Liver (tissue), 9 donors: Measurements from ENCODE around the gene GABRA5. TPM values are rescaled to one million over a fixed set of nuclear protein-coding genes. Genes with fewer than 3 reads are reported as not detected.

Experiments used
- DNase-seq: peaks from one replicate; pipeline ENCODE4 v3.0.0-alpha.2; 2017; ENCODE audit warnings: low spot score
- H3K27ac ChIP-seq, 2 donors: one replicate each; pipeline ENCODE4 v1.7.0; 2013; ENCODE audit warnings: inconsistent platforms in 2 of 2, low read length in 2 of 2, control low read depth in 1 of 2, low read depth in 1 of 2, mild to moderate bottlenecking in 1 of 2
- H3K27me3 ChIP-seq, 4 donors: one replicate each; pipeline versions ENCODE4 v1.6.1 to v1.7.0; 2013; ENCODE audit warnings: low read length in 3 of 4, inconsistent platforms in 1 of 4, mild to moderate bottlenecking in 1 of 4, moderate library complexity in 1 of 4; ENCODE audit not compliant: control insufficient read depth in 4 of 4, insufficient read depth in 4 of 4
- H3K36me3 ChIP-seq, 4 donors: one replicate each; pipeline versions ENCODE4 v1.6.1 to v1.7.0; 2013; ENCODE audit warnings: low read length in 3 of 4, mild to moderate bottlenecking in 3 of 4, low read depth in 1 of 4, moderate library complexity in 1 of 4; ENCODE audit not compliant: control insufficient read depth in 4 of 4, insufficient read depth in 3 of 4
- H3K4me1 ChIP-seq, 4 donors: one replicate each; pipeline versions ENCODE4 v1.6.1 to v1.7.0; 2013; ENCODE audit warnings: low read length in 3 of 4, mild to moderate bottlenecking in 3 of 4, moderate library complexity in 1 of 4; ENCODE audit not compliant: control insufficient read depth in 4 of 4, insufficient read depth in 4 of 4
- H3K4me3 ChIP-seq, 3 donors: one replicate each; pipeline versions ENCODE4 v1.6.1 to v1.7.0; 2013; ENCODE audit warnings: low read length in 3 of 3, control low read depth in 1 of 3, low read depth in 1 of 3, mild to moderate bottlenecking in 1 of 3
- H3K9ac ChIP-seq, 2 donors: one replicate each; pipeline ENCODE4 v1.7.0; 2013; ENCODE audit warnings: low read length in 2 of 2, mild to moderate bottlenecking in 2 of 2, moderate library complexity in 2 of 2, control low read depth in 1 of 2, low read depth in 1 of 2
- H3K9me3 ChIP-seq, 4 donors: one replicate each; pipeline versions ENCODE4 v1.6.1 to v1.7.0; 2013; ENCODE audit warnings: low read length in 3 of 4; ENCODE audit not compliant: control insufficient read depth in 4 of 4
- EGR1 ChIP-seq, 2 donors: IDR thresholded peaks; 2 replicates each; pipeline ENCODE4 v1.6.1; 2016 to 2018; ENCODE audit warnings: antibody characterized with exemption in 2 of 2, low read depth in 2 of 2
- FOXA1 ChIP-seq: IDR thresholded peaks from 2 replicates; pipeline ENCODE4 v1.6.1; 2016; ENCODE audit warnings: antibody characterized with exemption
- FOXA2 ChIP-seq: IDR thresholded peaks from 2 replicates; pipeline ENCODE4 v1.6.1; 2016; ENCODE audit warnings: antibody characterized with exemption
- GABPA ChIP-seq, 2 donors: IDR thresholded peaks in 1 of 2; conservative IDR thresholded peaks in 1 of 2; 2 replicates each; pipeline ENCODE4 v1.6.1; 2016; ENCODE audit warnings: antibody characterized with exemption in 2 of 2, mild to moderate bottlenecking in 1 of 2, moderate library complexity in 1 of 2
- HNF4A ChIP-seq, 2 donors: conservative IDR thresholded peaks; 2 replicates each; pipeline ENCODE4 v1.6.1; 2016; ENCODE audit warnings: antibody characterized with exemption in 2 of 2, mild to moderate bottlenecking in 2 of 2
- HNF4G ChIP-seq: IDR thresholded peaks from 2 replicates; pipeline ENCODE4 v1.6.1; 2016; ENCODE audit warnings: antibody characterized with exemption
- JUND ChIP-seq, 2 donors: IDR thresholded peaks; 2 replicates each; pipeline ENCODE4 v1.6.1; 2016; ENCODE audit warnings: antibody characterized with exemption in 2 of 2
- NR2F2 ChIP-seq: IDR thresholded peaks from 2 replicates; pipeline ENCODE4 v1.6.1; 2016; ENCODE audit warnings: antibody characterized with exemption
- RAD21 ChIP-seq, 2 donors: IDR thresholded peaks; 2 replicates each; pipeline ENCODE4 v1.6.1; 2016; ENCODE audit warnings: antibody characterized with exemption in 2 of 2, mild to moderate bottlenecking in 2 of 2
- RXRA ChIP-seq, 2 donors: IDR thresholded peaks; 2 replicates each; pipeline ENCODE4 v1.6.1; 2017 to 2018; ENCODE audit warnings: antibody characterized with exemption in 2 of 2, mild to moderate bottlenecking in 1 of 2
- SP1 ChIP-seq: IDR thresholded peaks from 2 replicates; pipeline ENCODE4 v1.6.1; 2018; ENCODE audit warnings: antibody characterized with exemption, mild to moderate bottlenecking
- TAF1 ChIP-seq: conservative IDR thresholded peaks from 2 replicates; pipeline ENCODE4 v1.6.1; 2016; ENCODE audit warnings: antibody characterized with exemption, mild to moderate bottlenecking
- YY1 ChIP-seq: IDR thresholded peaks from 2 replicates; pipeline ENCODE4 v1.6.1; 2016; ENCODE audit warnings: antibody characterized with exemption, mild to moderate bottlenecking
- WGBS: extraction: QIAGEN DNeasy Blood & Tissue Kit; methylation state at CpG from one replicate; pipeline ENCODE4 v1.1.7; 2013; 5-methylcytosine and 5-hydroxymethylcytosine counted together
- polyA plus RNA-seq, 2 donors: library from polyadenylated mRNA; stranded (reverse) in 1 of 2; unstranded in 1 of 2; fragments of 200-250 nt in 1 of 2; fragments of >200 nt in 1 of 2; fragmentation: Nextera tagmentation in 1 of 2; extraction: Ambion mirVana in 1 of 2; gene quantifications; one replicate each; pipeline versions ENCODE4 v1.2.1 to v1.2.3, GENCODE V29; 2013 to 2015
- total RNA-seq, 2 donors: library from RNA; depleted of rRNA; stranded (reverse); fragments of >200 nt; gene quantifications; one replicate each; pipeline ENCODE4 v1.2.3, GENCODE V29; 2014
- TF ChIP-seq, protein P1 (sequence below): IDR thresholded peaks from 2 replicates; pipeline ENCODE4 v1.6.1; 2016; ENCODE audit warnings: antibody characterized with exemption
- TF ChIP-seq, protein P2 (sequence below): IDR thresholded peaks from 2 replicates; pipeline ENCODE4 v1.6.1; 2016; ENCODE audit warnings: antibody characterized with exemption
- TF ChIP-seq, protein P3 (sequence below): IDR thresholded peaks from 2 replicates; pipeline ENCODE4 v1.6.1; 2016; ENCODE audit warnings: antibody characterized with exemption
- TF ChIP-seq, protein P4 (sequence below): fragments of 150-350 bp; IDR thresholded peaks from 2 replicates; pipeline ENCODE4 v1.5.1; 2017; ENCODE audit warnings: improper control_type of control experiment, low read depth, low read length; ENCODE audit not compliant: missing input control
- TF ChIP-seq, protein P5 (sequence below): IDR thresholded peaks from 2 replicates; pipeline ENCODE4 v1.6.1; 2016; ENCODE audit warnings: antibody characterized with exemption, mild to moderate bottlenecking
- donor health status: healthy.
- donor health status: healthy.
- donor health status: healthy.
- donor health status: healthy.
- donor health status: healthy.

The GABRA5 gene
- total and polyA plus RNA-seq, 4 donors, result not detected

DNA sequence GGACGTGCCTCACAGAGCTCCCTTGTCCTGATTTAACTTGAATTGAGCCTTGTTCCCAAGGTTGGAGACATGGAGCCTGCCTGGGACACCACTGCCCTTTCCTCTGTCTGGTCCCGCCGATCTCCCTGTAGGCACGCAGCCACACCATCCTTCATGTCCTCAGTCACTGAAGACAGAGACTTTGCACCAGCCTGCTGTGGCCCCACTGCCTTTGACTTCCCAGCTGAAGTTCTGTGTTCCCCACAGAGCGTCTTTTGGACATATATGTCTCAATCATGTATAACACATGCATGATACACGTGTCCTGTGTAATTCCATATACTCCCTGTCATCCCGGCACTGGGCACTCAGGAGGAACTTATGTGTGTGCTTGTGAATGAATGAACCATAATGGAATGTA is 23.6 kb downstream of the GABRA5 start:
- H3K36me3 ChIP-seq, result no peaks in the 10 kb centered on the region
- 79% methylated on average over 7 of the region's 7 CpGs for WGBS
- peaks cover 0 to 10% (median 6%) of the 10 kb centered on the region in 4 donors for H3K4me1 ChIP-seq
- no peak overlapping the region for H3K9ac ChIP-seq
- DNase-seq, result no peak
- H3K9me3 ChIP-seq, result no peaks in the 10 kb centered on the region
- TF ChIP-seq, protein P1, sequence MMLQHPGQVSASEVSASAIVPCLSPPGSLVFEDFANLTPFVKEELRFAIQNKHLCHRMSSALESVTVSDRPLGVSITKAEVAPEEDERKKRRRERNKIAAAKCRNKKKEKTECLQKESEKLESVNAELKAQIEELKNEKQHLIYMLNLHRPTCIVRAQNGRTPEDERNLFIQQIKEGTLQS, result no peak
- TF ChIP-seq RAD21 (IDR thresholded peaks at IDR 0.05), result no peak
- TF ChIP-seq TAF1, result no peak
- TF ChIP-seq FOXA1, result no peak
- TF ChIP-seq GABPA (IDR thresholded peaks at IDR 0.05 in 1 of 2, conservative IDR thresholded peaks at IDR 0.05 in 1 of 2), result no peak
- TF ChIP-seq, protein P2, sequence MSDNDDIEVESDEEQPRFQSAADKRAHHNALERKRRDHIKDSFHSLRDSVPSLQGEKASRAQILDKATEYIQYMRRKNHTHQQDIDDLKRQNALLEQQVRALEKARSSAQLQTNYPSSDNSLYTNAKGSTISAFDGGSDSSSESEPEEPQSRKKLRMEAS, result no peak
- TF ChIP-seq YY1, result no peak
- TF ChIP-seq, protein P3, sequence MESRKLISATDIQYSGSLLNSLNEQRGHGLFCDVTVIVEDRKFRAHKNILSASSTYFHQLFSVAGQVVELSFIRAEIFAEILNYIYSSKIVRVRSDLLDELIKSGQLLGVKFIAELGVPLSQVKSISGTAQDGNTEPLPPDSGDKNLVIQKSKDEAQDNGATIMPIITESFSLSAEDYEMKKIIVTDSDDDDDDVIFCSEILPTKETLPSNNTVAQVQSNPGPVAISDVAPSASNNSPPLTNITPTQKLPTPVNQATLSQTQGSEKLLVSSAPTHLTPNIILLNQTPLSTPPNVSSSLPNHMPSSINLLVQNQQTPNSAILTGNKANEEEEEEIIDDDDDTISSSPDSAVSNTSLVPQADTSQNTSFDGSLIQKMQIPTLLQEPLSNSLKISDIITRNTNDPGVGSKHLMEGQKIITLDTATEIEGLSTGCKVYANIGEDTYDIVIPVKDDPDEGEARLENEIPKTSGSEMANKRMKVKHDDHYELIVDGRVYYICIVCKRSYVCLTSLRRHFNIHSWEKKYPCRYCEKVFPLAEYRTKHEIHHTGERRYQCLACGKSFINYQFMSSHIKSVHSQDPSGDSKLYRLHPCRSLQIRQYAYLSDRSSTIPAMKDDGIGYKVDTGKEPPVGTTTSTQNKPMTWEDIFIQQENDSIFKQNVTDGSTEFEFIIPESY, result no peak
- no peak for TF ChIP-seq FOXA2
- no peak for TF ChIP-seq RXRA (IDR thresholded peaks at IDR 0.05)
- no peak for TF ChIP-seq SP1
- no peak for TF ChIP-seq JUND (IDR thresholded peaks at IDR 0.05)
- TF ChIP-seq, protein P4, sequence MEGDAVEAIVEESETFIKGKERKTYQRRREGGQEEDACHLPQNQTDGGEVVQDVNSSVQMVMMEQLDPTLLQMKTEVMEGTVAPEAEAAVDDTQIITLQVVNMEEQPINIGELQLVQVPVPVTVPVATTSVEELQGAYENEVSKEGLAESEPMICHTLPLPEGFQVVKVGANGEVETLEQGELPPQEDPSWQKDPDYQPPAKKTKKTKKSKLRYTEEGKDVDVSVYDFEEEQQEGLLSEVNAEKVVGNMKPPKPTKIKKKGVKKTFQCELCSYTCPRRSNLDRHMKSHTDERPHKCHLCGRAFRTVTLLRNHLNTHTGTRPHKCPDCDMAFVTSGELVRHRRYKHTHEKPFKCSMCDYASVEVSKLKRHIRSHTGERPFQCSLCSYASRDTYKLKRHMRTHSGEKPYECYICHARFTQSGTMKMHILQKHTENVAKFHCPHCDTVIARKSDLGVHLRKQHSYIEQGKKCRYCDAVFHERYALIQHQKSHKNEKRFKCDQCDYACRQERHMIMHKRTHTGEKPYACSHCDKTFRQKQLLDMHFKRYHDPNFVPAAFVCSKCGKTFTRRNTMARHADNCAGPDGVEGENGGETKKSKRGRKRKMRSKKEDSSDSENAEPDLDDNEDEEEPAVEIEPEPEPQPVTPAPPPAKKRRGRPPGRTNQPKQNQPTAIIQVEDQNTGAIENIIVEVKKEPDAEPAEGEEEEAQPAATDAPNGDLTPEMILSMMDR, result no peak
- no peak overlapping the region for H3K27ac ChIP-seq
- H3K4me3 ChIP-seq, result no peak overlapping the region
- peaks cover 2 to 6% (median 3%) of the 10 kb centered on the region in 4 donors for H3K27me3 ChIP-seq

DNA sequence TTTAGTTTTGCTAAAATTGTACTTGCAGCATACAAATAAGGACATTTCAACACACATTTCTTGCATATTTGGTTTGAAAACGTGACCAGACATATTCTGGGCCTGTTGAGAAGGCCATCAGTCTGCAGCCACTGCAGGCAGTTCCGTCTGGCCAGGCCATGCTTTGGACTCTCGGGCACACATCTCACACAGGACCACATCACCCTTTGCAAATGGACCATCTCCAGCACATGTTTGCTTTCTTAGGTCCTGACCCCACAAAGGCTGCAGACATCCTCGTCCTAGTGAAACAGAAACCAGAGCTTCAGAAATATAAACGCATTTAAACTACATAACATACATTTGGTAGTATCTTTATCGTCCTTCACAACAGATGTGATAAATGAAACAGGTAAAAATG is 24.1 kb downstream of the GABRA5 start:
- Histone ChIP-seq H3K4me3 (no peak overlapping the region), H3K27ac (no peak overlapping the region), H3K4me1 (peaks cover 0 to 10% (median 6%) of the 10 kb centered on the region in 4 donors), H3K27me3 (peaks cover 2 to 6% (median 3%) of the 10 kb centered on the region in 4 donors), H3K9me3 (no peaks in the 10 kb centered on the region), H3K9ac (no peak overlapping the region), H3K36me3 (no peaks in the 10 kb centered on the region)
- TF ChIP-seq, protein P1, result no peak
- TF ChIP-seq RXRA (IDR thresholded peaks at IDR 0.05), result no peak
- TF ChIP-seq JUND (IDR thresholded peaks at IDR 0.05), result no peak
- TF ChIP-seq, protein P5, sequence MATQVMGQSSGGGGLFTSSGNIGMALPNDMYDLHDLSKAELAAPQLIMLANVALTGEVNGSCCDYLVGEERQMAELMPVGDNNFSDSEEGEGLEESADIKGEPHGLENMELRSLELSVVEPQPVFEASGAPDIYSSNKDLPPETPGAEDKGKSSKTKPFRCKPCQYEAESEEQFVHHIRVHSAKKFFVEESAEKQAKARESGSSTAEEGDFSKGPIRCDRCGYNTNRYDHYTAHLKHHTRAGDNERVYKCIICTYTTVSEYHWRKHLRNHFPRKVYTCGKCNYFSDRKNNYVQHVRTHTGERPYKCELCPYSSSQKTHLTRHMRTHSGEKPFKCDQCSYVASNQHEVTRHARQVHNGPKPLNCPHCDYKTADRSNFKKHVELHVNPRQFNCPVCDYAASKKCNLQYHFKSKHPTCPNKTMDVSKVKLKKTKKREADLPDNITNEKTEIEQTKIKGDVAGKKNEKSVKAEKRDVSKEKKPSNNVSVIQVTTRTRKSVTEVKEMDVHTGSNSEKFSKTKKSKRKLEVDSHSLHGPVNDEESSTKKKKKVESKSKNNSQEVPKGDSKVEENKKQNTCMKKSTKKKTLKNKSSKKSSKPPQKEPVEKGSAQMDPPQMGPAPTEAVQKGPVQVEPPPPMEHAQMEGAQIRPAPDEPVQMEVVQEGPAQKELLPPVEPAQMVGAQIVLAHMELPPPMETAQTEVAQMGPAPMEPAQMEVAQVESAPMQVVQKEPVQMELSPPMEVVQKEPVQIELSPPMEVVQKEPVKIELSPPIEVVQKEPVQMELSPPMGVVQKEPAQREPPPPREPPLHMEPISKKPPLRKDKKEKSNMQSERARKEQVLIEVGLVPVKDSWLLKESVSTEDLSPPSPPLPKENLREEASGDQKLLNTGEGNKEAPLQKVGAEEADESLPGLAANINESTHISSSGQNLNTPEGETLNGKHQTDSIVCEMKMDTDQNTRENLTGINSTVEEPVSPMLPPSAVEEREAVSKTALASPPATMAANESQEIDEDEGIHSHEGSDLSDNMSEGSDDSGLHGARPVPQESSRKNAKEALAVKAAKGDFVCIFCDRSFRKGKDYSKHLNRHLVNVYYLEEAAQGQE, result no peak
- TF ChIP-seq EGR1 (IDR thresholded peaks at IDR 0.05; ENCODE audit: low read depth in 2 of 2), result no peak
- TF ChIP-seq, protein P4, result no peak
- no peak for TF ChIP-seq NR2F2
- no peak for TF ChIP-seq YY1
- TF ChIP-seq, protein P3, result no peak
- TF ChIP-seq, protein P2, result no peak
- TF ChIP-seq FOXA1, result no peak
- TF ChIP-seq SP1, result no peak
- no peak for TF ChIP-seq GABPA (IDR thresholded peaks at IDR 0.05 in 1 of 2, conservative IDR thresholded peaks at IDR 0.05 in 1 of 2)
- TF ChIP-seq FOXA2, result no peak
- TF ChIP-seq RAD21 (IDR thresholded peaks at IDR 0.05), result no peak
- TF ChIP-seq HNF4A (conservative IDR thresholded peaks at IDR 0.05), result no peak
- TF ChIP-seq HNF4G, result no peak
- no peak for TF ChIP-seq TAF1
- WGBS, result 58% methylated on average over 6 of the region's 6 CpGs
- DNase-seq, result no peak
